ENCODE results near the gene PDE4B. TPM values are rescaled to one million over a fixed set of nuclear protein-coding genes. Genes with fewer than 3 reads are reported as not detected.

The PDE4B gene
- total and polyA plus RNA-seq, 7 donors, result 1.6 to 17.2 (median 10.7) TPM

DNA sequence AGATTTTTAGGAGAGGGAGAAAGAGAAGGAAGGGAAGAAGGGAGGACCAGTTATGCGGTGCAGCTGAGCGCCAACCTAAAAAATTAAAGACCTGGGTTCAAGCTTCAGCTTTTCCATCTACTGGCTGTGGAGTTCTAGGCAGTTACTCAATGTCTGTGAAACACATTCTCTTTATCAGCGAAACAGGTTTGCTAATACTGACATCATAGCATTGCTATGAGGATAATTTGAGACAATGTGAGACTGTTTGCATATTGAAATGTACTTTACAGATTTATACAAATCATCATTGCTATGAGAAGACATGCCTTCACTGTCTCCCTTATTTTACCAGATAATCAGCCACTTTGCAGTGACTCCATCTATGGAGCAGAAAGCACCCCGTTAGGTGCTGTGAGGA, 518.4 kb downstream of the PDE4B start:
- no peaks in the 10 kb centered on the region for H3K36me3 ChIP-seq
- WGBS, 2 donors, result 84 to 86% methylated on average over 4 of the region's 4 CpGs
- TF ChIP-seq EP300 (IDR thresholded peaks at IDR 0.05), result no peak
- TF ChIP-seq POLR2A (IDR thresholded peaks at IDR 0.05), result no peak
- TF ChIP-seq POLR2AphosphoS5 (IDR thresholded peaks at IDR 0.05), result no peak
- TF ChIP-seq, protein P1, sequence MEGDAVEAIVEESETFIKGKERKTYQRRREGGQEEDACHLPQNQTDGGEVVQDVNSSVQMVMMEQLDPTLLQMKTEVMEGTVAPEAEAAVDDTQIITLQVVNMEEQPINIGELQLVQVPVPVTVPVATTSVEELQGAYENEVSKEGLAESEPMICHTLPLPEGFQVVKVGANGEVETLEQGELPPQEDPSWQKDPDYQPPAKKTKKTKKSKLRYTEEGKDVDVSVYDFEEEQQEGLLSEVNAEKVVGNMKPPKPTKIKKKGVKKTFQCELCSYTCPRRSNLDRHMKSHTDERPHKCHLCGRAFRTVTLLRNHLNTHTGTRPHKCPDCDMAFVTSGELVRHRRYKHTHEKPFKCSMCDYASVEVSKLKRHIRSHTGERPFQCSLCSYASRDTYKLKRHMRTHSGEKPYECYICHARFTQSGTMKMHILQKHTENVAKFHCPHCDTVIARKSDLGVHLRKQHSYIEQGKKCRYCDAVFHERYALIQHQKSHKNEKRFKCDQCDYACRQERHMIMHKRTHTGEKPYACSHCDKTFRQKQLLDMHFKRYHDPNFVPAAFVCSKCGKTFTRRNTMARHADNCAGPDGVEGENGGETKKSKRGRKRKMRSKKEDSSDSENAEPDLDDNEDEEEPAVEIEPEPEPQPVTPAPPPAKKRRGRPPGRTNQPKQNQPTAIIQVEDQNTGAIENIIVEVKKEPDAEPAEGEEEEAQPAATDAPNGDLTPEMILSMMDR (IDR thresholded peaks at IDR 0.05), result no peak
- H3K4me3 ChIP-seq, result no peak overlapping the region
- H3K4me1 ChIP-seq, result peaks cover 0 to 9% (median 0%) of the 10 kb centered on the region in 4 donors
- H3K9me3 ChIP-seq, result no peaks in the 10 kb centered on the region
- no peak overlapping the region for H3K27ac ChIP-seq
- H3K27me3 ChIP-seq, result no peaks in the 10 kb centered on the region
- no peak for DNase-seq
- intact Hi-C loops (cut with DNase I), result no loop called here

DNA sequence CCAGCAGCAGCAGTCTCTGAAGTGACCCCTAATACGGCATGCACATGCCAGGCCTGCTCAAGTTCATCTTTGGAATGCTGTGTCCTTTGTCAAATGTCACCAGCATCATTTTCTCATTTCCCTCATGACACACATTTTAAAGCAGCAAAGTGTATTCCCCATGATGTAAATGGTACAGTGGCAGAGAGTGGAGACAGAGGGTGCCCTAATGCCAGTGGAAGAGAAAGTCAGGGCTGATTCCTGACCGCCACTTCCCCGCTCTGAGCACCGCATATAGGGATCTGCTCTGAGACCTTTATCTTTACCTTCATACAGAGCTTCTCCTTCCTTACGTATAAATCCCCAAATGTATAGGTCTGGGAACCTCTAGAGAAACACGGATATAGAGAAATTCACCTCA, 518.9 kb downstream of the PDE4B start:
- Histone ChIP-seq H3K4me1 (peaks cover 0 to 13% (median 4%) of the 10 kb centered on the region in 4 donors), H3K4me3 (no peak overlapping the region), H3K27me3 (no peaks in the 10 kb centered on the region), H3K36me3 (no peaks in the 10 kb centered on the region), H3K9me3 (no peaks in the 10 kb centered on the region), H3K27ac (no peak overlapping the region)
- WGBS, 2 donors, result 98% methylated on average over 6 of the region's 6 CpGs
- TF ChIP-seq, protein P1 (IDR thresholded peaks at IDR 0.05), result no peak
- TF ChIP-seq EP300 (IDR thresholded peaks at IDR 0.05) (no peak), POLR2A (IDR thresholded peaks at IDR 0.05) (no peak), POLR2AphosphoS5 (IDR thresholded peaks at IDR 0.05) (no peak)
- intact Hi-C loops (cut with DNase I), result no loop called here
- no peak for DNase-seq

DNA sequence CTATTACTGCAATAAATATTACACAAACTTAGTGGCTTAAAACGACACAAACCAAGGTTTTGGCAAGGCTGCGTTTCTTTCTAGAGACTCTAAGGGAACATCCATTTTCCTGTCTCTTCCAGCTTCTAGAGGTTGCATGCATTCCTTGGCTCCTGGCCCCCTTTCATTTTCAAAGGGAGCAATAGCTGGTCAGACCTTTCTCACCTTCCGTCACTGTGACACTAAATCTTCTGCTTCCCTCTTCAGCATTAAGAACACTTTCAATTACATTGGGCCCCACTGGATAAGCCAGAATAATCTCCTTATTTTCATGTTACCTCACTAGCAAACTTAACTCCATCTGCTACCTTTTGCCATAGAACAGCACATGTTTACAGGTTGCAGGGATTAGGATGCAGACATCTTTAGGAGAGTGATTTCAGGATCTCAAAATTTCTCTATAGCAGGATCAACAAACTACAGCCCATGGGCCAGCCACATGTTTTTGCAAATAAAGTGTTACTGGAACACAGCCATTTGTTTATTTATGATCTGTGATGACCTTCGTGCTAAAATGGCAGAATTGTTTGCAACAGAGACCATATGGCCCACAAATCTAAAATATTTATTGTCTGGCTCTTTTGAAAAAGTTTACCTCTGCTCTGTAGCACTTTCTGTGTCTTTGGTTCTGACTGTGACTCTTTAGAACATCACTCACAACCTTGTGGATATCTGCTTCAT, 519.7 kb downstream of the PDE4B start:
- no peaks in the 10 kb centered on the region for H3K27me3 ChIP-seq
- TF ChIP-seq EP300 (IDR thresholded peaks at IDR 0.05), result no peak
- H3K36me3 ChIP-seq, result no peaks in the 10 kb centered on the region
- H3K9me3 ChIP-seq, result no peaks in the 10 kb centered on the region
- peaks cover 0 to 21% (median 12%) of the 10 kb centered on the region in 4 donors for H3K4me1 ChIP-seq
- no peak overlapping the region for H3K27ac ChIP-seq
- no peak overlapping the region for H3K4me3 ChIP-seq
- WGBS, 2 donors, result 62 to 68% methylated on average over 4 of the region's 4 CpGs
- DNase-seq, result no peak
- intact Hi-C loops (cut with DNase I), result no loop called here

DNA sequence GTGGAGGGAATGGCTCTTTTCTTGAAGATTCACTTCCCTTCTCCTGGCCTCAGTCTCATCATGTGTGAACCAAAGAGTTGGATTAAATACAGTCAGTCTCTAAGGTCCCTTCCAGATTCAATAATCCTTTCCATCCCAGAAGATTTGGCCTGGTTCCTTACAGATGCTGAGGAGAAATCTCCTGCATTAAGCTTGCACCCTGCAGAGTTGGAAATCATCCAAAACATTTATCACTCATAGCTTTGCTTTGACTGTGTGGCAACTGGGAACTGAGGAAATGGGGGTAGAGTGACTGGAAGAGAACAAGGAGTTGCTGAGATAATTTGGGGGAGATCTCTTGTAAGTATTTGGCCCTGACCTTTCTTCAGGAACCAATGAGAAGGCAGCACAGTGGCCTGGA, 520.7 kb downstream of the PDE4B start:
- H3K27me3 ChIP-seq, result no peaks in the 10 kb centered on the region
- H3K4me3 ChIP-seq, result no peak overlapping the region
- no peak for DNase-seq
- no peaks in the 10 kb centered on the region for H3K36me3 ChIP-seq
- H3K27ac ChIP-seq, result no peak overlapping the region
- peaks cover 0 to 24% (median 14%) of the 10 kb centered on the region in 4 donors for H3K4me1 ChIP-seq
- TF ChIP-seq POLR2AphosphoS5 (IDR thresholded peaks at IDR 0.05) (no peak), POLR2A (IDR thresholded peaks at IDR 0.05) (no peak), EP300 (IDR thresholded peaks at IDR 0.05) (no peak)
- TF ChIP-seq, protein P1 (IDR thresholded peaks at IDR 0.05), result no peak
- intact Hi-C loops (cut with DNase I), result no loop called here
- H3K9me3 ChIP-seq, result no peaks in the 10 kb centered on the region

DNA sequence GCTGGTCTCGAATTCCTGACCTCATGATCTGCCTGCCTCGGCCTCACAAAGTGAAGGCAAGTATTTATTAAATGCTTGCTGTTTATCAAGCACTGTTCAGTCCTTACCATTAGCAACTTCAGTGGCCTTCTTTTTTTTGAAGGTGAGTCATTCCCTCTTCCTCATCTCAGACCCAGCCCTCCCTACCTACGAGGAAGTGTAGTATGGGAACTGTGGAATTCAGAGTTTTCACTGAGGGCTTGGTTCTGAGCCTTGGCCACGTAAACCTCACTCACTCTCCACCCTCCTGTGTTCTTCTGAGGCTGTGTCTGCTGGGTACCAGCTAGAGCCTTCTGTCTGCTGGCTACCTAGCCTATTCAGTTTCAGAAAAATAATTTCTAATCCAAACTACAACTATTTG, 523.0 kb downstream of the PDE4B start:
- peak overlapping the region in 2 of 4 donors; percentile 62 to 71 for H3K27ac ChIP-seq
- H3K27me3 ChIP-seq, result no peaks in the 10 kb centered on the region
- intact Hi-C loops (cut with DNase I), result no loop called here
- no peak overlapping the region for H3K4me3 ChIP-seq
- peaks cover 0 to 24% (median 14%) of the 10 kb centered on the region in 4 donors for H3K4me1 ChIP-seq
- TF ChIP-seq POLR2A (IDR thresholded peaks at IDR 0.05) (no peak), POLR2AphosphoS5 (IDR thresholded peaks at IDR 0.05) (no peak), EP300 (IDR thresholded peaks at IDR 0.05) (no peak)
- TF ChIP-seq, protein P1 (IDR thresholded peaks at IDR 0.05), result no peak
- H3K9me3 ChIP-seq, result no peaks in the 10 kb centered on the region
- no peak for DNase-seq
- 51 to 76% methylated on average over 4 of the region's 4 CpGs for WGBS, 2 donors
- no peaks in the 10 kb centered on the region for H3K36me3 ChIP-seq

Measured in sigmoid colon (tissue), 7 donors.